IMR-90 (cell line): ENCODE measurements around the gene PHF21B. TPM values are rescaled to one million over a fixed set of nuclear protein-coding genes. Genes with fewer than 3 reads are reported as not detected.

ENCODE experiments used
- ATAC-seq: fragments of 200-7000 bp; cut with Tn5 transposase; 2 replicates; pipeline ENCODE4 v1.9.1; 2020; ENCODE audit warnings: low read depth, mild to moderate bottlenecking, moderate library complexity
- BruUV-seq: library from RNA; stranded (reverse); fragments of 400-500 nt; replicated peaks from 2 replicates; lab custom pipeline; 2021; lab: Mats Ljungman, UMichigan
- CTCF ChIA-PET: fragments of 300-600 bp; formaldehyde crosslinking; extraction: SDS; loops from one replicate; lab custom pipeline; 2021; ENCODE audit warnings: antibody characterized with exemption; lab: Yijun Ruan, JAX
- POLR2A ChIA-PET: fragments of 300-600 bp; sonication (Branson Sonifier 250); formaldehyde crosslinking; loops from one replicate; lab custom pipeline; 2022; ENCODE audit warnings: antibody characterized with exemption; ENCODE audit not compliant: unreplicated experiment; lab: Charles Lee
- DNase-seq: peaks from one replicate; pipeline ENCODE4 v3.0.0; 2013
- H2AFZ ChIP-seq: replicated peaks from 2 replicates; pipeline ENCODE3; 2013; ENCODE audit warnings: low read length, mild to moderate bottlenecking; ENCODE audit not compliant: poor library complexity
- H2AK5ac ChIP-seq: 2 replicates; pipeline ENCODE4 v1.6.1; 2013; ENCODE audit warnings: low read depth, low read length, inconsistent platforms
- H2AK9ac ChIP-seq: replicated peaks from 2 replicates; pipeline ENCODE3; 2013; ENCODE audit warnings: mild to moderate bottlenecking, low read depth, low read length, moderate library complexity; ENCODE audit not compliant: poor library complexity
- H2BK120ac ChIP-seq: 2 replicates; pipeline ENCODE4 v1.6.1; 2013; ENCODE audit warnings: low read depth, low read length, inconsistent platforms
- H2BK15ac ChIP-seq: 3 replicates; pipeline ENCODE4 v1.6.1; 2013; ENCODE audit warnings: low read depth, low read length, inconsistent platforms
- H2BK20ac ChIP-seq: 2 replicates; pipeline ENCODE4 v1.6.1; 2013; ENCODE audit warnings: low read depth, mild to moderate bottlenecking, inconsistent platforms, low read length, moderate library complexity
- H2BK5ac ChIP-seq: 2 replicates; pipeline ENCODE4 v1.6.1; 2013; ENCODE audit warnings: mild to moderate bottlenecking, low read depth, low read length, inconsistent platforms; ENCODE audit not compliant: poor library complexity, severe bottlenecking
- H3K14ac ChIP-seq: replicated peaks from 2 replicates; pipeline ENCODE4 v1.6.1; 2013; ENCODE audit warnings: low read depth, low read length, inconsistent platforms
- H3K18ac ChIP-seq: 2 replicates; pipeline ENCODE4 v1.6.1; 2013; ENCODE audit warnings: low read depth, low read length, control low read depth
- H3K23ac ChIP-seq: 2 replicates; pipeline ENCODE4 v1.6.1; 2013; ENCODE audit warnings: low read depth, low read length, inconsistent platforms
- H3K27ac ChIP-seq: 2 replicates; pipeline ENCODE4 v1.5.1; 2013; ENCODE audit warnings: mild to moderate bottlenecking, control low read depth, low read length; ENCODE audit not compliant: insufficient read depth
- H3K27me3 ChIP-seq: 2 replicates; pipeline ENCODE4 v1.6.1; 2013; ENCODE audit warnings: low read length; ENCODE audit not compliant: control insufficient read depth, insufficient read depth
- H3K36me3 ChIP-seq: 2 replicates; pipeline ENCODE4 v1.6.1; 2013; ENCODE audit warnings: low read length, mixed read lengths; ENCODE audit not compliant: control insufficient read depth, insufficient read depth
- H3K4ac ChIP-seq: 2 replicates; pipeline ENCODE4 v1.6.1; 2013; ENCODE audit warnings: low read depth, low read length, inconsistent platforms
- H3K4me1 ChIP-seq: 2 replicates; pipeline ENCODE4 v1.6.1; 2013; ENCODE audit warnings: low read length, mixed read lengths; ENCODE audit not compliant: control insufficient read depth, insufficient read depth
- H3K4me2 ChIP-seq: 2 replicates; pipeline ENCODE4 v1.6.1; 2013; ENCODE audit warnings: low read depth, mild to moderate bottlenecking, control low read depth, low read length, moderate library complexity
- H3K4me3 ChIP-seq: 2 replicates; pipeline ENCODE4 v1.5.1; 2013; ENCODE audit warnings: low read depth, mild to moderate bottlenecking, control low read depth, low read length, moderate library complexity; ENCODE audit not compliant: insufficient read depth
- H3K56ac ChIP-seq: 2 replicates; pipeline ENCODE4 v1.6.1; 2013; ENCODE audit warnings: low read length, inconsistent platforms; ENCODE audit not compliant: insufficient read depth; ENCODE audit errors: extremely low read depth
- H3K79me1 ChIP-seq, 2 experiments: 2 replicates each; pipeline ENCODE4 v1.6.1; 2013; ENCODE audit warnings: low read length in 2 of 2, inconsistent platforms in 1 of 2, low read depth in 1 of 2
- H3K9ac ChIP-seq: 2 replicates; pipeline ENCODE4 v1.6.1; 2013; ENCODE audit warnings: low read depth, low read length, control low read depth
- H3K9me1 ChIP-seq: 2 replicates; pipeline ENCODE4 v1.6.1; 2013; ENCODE audit warnings: low read length, inconsistent platforms; ENCODE audit not compliant: insufficient read depth
- H3K9me3 ChIP-seq: 2 replicates; pipeline ENCODE4 v1.6.1; 2013; ENCODE audit warnings: low read length; ENCODE audit not compliant: control insufficient read depth, insufficient read depth
- H4K20me1 ChIP-seq: 2 replicates; pipeline ENCODE4 v1.6.1; 2013; ENCODE audit warnings: low read length, inconsistent platforms; ENCODE audit not compliant: insufficient read depth
- H4K5ac ChIP-seq: 2 replicates; pipeline ENCODE4 v1.6.1; 2013; ENCODE audit warnings: mild to moderate bottlenecking, low read depth, low read length, control low read depth
- H4K8ac ChIP-seq, 2 experiments: 2 replicates each; pipeline ENCODE4 v1.6.1; 2013; ENCODE audit warnings: low read depth in 2 of 2, low read length in 2 of 2, control low read depth in 1 of 2, inconsistent platforms in 1 of 2
- H4K91ac ChIP-seq: 2 replicates; pipeline ENCODE4 v1.6.1; 2013; ENCODE audit warnings: low read depth, low read length, inconsistent platforms; ENCODE audit not compliant: insufficient read depth
- BHLHE40 ChIP-seq: fragments of 150-350 bp; IDR thresholded peaks from 2 replicates; pipeline ENCODE4 v1.6.1; 2016; ENCODE audit warnings: mild to moderate bottlenecking, low read depth, low read length
- MXI1 ChIP-seq: IDR thresholded peaks from 2 replicates; pipeline ENCODE4 v1.6.1; 2012; ENCODE audit warnings: low read depth, mild to moderate bottlenecking, low read length, moderate library complexity, borderline replicate concordance
- WGBS, 2 experiments: methylation state at CpG; one replicate each; pipeline versions ENCODE4 v1.1.5 to v1.1.7; 2013; ENCODE audit warnings: missing lambda C conversion rate in 2 of 2; ENCODE audit not compliant: insufficient read length in 1 of 2; ENCODE audit errors: extremely low coverage in 2 of 2; 5-methylcytosine and 5-hydroxymethylcytosine counted together
- dilution Hi-C: fragments of 300-500 bp; cut with HindIII; formaldehyde crosslinking; loops from one replicate; pipeline ENCODE4 v1.14.3; 2018; ENCODE audit warnings: low sequenced_read_pairs; ENCODE audit not compliant: unreplicated experiment
- in situ Hi-C: fragments of 300-500 bp; cut with MboI; formaldehyde crosslinking; loops from 3 replicates; pipeline ENCODE4 v1.14.3; 2019; ENCODE audit warnings: low sequenced_read_pairs, inconsistent platforms, mixed read lengths
- intact Hi-C: fragments of 100-400 bp; cut with micrococcal nuclease; formaldehyde crosslinking; loops from 2 replicates; pipeline ENCODE4 v1.10.0; 2022
- polyA plus RNA-seq, 3 experiments: library from polyadenylated mRNA; depleted of rRNA; stranded (reverse); fragments of >200 nt; gene quantifications; 2 replicates each; pipeline ENCODE4 v1.2.3, GENCODE V29; 2012; ENCODE audit warnings: low replicate concordance in 1 of 3
- total RNA-seq: library from RNA; depleted of rRNA; stranded (reverse); fragments of >200 nt; gene quantifications from 2 replicates; pipeline ENCODE4 v1.2.3, GENCODE V29; 2012

PHF21B gene
- total and polyA plus RNA-seq, 2 of the 4 experiments (the other 2 are of a cell fraction): 0.02 TPM; not detected in 1

- no TSS peak for BruUV-seq
- no peak overlapping the region for H3K27ac ChIP-seq
- no peak overlapping the region for H2BK5ac ChIP-seq
- H3K9ac ChIP-seq: no peak overlapping the region
- ChIA-PET CTCF (no interaction called here), POLR2A (no interaction called here)
- H3K79me1 ChIP-seq: no peaks in the 10 kb centered on the region
- H2AK9ac ChIP-seq: no peak overlapping the region
- H3K4me1 ChIP-seq: no peaks in the 10 kb centered on the region; the same call in 1 of the 2 replicates
- no peak overlapping the region for H4K5ac ChIP-seq
- in situ Hi-C loops: no loop called here
- H3K56ac ChIP-seq: no peak overlapping the region
- no peak overlapping the region for H2BK15ac ChIP-seq
- no peak overlapping the region for H2AFZ ChIP-seq
- H3K4me3 ChIP-seq: no peak overlapping the region
- no peak overlapping the region for H2BK20ac ChIP-seq
- H3K9me3 ChIP-seq: no peaks in the 10 kb centered on the region
- no peaks in the 10 kb centered on the region for H3K9me1 ChIP-seq
- DNase-seq: no peak
- H3K23ac ChIP-seq: no peak overlapping the region
- WGBS, 2 experiments: no CpG with 5 or more reads among the region's 44 CpGs
- TF ChIP-seq BHLHE40 (no peak), MXI1 (no peak)
- no peak overlapping the region for H3K18ac ChIP-seq
- H2AK5ac ChIP-seq: no peak overlapping the region
- H3K4me2 ChIP-seq: no peak overlapping the region
- dilution Hi-C loops: no loop called here
- H4K91ac ChIP-seq: no peak overlapping the region
- H3K36me3 ChIP-seq: no peaks in the 10 kb centered on the region
- no peak overlapping the region for H3K4ac ChIP-seq
- intact Hi-C loops: no loop called here
- no peak overlapping the region for H4K8ac ChIP-seq
- no peak overlapping the region for H2BK120ac ChIP-seq
- no peaks in the 10 kb centered on the region for H4K20me1 ChIP-seq
- H3K14ac ChIP-seq: no peak overlapping the region
- peaks cover 67% of the 10 kb centered on the region for H3K27me3 ChIP-seq
- no peak for ATAC-seq
Observed at GRCh38 chr22:45006964-45007390, 2.8 kb downstream of the PHF21B start.
